ENCODE data around the gene RSAD2.

DNA sequence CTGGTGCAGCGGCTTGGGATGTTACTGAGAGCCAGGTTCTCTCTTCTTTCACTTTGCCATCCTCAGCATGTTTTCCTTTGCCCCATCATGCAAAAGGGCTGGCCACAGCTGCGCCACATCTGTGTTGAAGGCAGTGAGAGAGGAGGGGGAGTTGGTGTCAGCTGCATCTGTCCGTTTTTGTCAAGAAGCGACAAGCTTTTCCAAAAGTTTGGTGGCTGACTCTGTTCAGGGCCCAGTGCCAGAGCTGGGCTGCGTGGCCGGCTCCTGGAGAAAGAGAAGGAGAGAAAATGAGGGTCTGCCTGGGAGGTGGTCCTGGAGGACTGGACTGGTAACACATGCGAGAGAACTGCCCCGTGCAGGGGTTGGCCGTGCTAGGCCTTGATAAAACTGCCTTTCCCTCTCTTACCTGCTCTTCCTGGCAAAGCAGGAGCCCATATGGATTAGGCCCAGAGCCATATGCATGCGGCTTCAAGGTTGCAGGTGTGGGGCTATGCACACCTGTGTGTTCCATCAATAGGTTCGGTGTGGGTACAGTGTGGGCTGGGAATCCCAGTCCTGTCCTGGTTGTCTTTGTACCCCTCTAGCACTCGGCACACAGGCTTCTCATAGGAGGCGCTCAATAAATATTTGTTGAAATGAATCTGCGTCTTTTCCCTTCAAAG, 48.6 kb downstream of the RSAD2 start:
- TF ChIP-seq, protein P1, sequence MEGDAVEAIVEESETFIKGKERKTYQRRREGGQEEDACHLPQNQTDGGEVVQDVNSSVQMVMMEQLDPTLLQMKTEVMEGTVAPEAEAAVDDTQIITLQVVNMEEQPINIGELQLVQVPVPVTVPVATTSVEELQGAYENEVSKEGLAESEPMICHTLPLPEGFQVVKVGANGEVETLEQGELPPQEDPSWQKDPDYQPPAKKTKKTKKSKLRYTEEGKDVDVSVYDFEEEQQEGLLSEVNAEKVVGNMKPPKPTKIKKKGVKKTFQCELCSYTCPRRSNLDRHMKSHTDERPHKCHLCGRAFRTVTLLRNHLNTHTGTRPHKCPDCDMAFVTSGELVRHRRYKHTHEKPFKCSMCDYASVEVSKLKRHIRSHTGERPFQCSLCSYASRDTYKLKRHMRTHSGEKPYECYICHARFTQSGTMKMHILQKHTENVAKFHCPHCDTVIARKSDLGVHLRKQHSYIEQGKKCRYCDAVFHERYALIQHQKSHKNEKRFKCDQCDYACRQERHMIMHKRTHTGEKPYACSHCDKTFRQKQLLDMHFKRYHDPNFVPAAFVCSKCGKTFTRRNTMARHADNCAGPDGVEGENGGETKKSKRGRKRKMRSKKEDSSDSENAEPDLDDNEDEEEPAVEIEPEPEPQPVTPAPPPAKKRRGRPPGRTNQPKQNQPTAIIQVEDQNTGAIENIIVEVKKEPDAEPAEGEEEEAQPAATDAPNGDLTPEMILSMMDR (IDR thresholded peaks at IDR 0.05; ENCODE audit: extremely low read depth in 1 of 2, insufficient read depth in 1 of 2, low read depth in 1 of 2, low read length in 2 of 2): no peak
- no peak for TF ChIP-seq POLR2A (IDR thresholded peaks at IDR 0.05; ENCODE audit: low read depth, low read length)
- no peak for TF ChIP-seq EZH2 (IDR thresholded peaks at IDR 0.05; ENCODE audit: borderline replicate concordance, low read depth, low read length, severe bottlenecking)
- TF ChIP-seq, protein P2, sequence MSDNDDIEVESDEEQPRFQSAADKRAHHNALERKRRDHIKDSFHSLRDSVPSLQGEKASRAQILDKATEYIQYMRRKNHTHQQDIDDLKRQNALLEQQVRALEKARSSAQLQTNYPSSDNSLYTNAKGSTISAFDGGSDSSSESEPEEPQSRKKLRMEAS (IDR thresholded peaks at IDR 0.05; ENCODE audit: insufficient read depth, insufficient read length): no peak
- no peak for TF ChIP-seq MYC (IDR thresholded peaks at IDR 0.05; ENCODE audit: low read depth, low read length)
